NCI-H1694 (cell line): Measurements from ENCODE around the gene FBXL16.
"Not testable (repeated sequence)": the region's sequence is repeated elsewhere in the genome, so short reads cannot be mapped to it uniquely, and the experiment has no call there.

Experiments used
- DNase-seq: peaks from one replicate; lab custom pipeline; 2025; lab: John Stamatoyannopoulos, UW

Gene FBXL16

GRCh38 chr16:709566-710499, 4.2 kb upstream of the FBXL16 start:
- peak; percentile 85 for DNase-seq

DNA sequence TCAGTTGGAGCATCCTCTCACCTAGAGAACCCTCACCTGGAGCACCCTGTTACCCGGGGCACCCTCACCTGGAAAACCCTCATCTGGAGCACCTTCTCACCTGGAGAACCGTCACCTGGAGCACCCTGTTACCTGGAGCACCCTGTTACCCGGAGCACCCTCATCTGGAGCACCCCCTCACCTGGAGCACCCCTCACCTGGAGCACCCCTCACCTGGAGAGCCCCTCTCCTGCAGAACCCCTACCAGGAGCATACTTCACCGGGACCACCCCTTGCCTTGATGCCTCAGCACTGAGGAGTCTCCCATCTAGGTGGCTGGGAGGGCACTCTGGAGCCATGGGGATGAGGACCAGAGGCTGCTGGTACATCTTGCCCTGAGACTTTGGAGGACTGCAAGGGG, 3.4 kb upstream of the FBXL16 start:
- no peak for DNase-seq

- no peak for DNase-seq
Measured at GRCh38 chr16:708019-708418, 2.4 kb upstream of the FBXL16 start.

DNA sequence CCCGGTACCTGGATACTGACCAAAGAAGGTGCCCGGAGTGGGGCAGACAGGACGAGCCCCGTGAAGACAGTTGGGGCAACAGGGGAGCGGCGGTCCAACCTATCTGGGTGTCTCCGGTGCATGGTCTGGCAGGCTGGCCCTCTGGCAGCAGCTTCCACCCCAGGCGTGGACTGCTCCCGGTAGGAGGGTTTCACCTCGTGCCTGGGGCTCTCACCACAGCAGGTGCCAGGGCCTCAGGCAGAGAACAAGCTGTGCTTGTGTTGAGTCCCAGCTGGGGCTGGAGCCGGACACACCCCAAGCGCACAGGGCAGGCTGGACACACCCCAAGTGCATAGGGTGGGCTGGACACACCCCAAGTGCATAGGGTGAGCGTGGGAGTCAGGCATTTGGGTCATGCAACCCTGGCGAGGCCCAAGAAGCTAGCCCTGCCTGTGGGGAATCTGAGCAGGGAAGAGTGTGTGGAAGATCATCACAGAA, 1.5 kb upstream of the FBXL16 start:
- no peak for DNase-seq

GRCh38 chr16:706189-707061, 824 bp upstream of the FBXL16 start:
- no peak for DNase-seq

DNA sequence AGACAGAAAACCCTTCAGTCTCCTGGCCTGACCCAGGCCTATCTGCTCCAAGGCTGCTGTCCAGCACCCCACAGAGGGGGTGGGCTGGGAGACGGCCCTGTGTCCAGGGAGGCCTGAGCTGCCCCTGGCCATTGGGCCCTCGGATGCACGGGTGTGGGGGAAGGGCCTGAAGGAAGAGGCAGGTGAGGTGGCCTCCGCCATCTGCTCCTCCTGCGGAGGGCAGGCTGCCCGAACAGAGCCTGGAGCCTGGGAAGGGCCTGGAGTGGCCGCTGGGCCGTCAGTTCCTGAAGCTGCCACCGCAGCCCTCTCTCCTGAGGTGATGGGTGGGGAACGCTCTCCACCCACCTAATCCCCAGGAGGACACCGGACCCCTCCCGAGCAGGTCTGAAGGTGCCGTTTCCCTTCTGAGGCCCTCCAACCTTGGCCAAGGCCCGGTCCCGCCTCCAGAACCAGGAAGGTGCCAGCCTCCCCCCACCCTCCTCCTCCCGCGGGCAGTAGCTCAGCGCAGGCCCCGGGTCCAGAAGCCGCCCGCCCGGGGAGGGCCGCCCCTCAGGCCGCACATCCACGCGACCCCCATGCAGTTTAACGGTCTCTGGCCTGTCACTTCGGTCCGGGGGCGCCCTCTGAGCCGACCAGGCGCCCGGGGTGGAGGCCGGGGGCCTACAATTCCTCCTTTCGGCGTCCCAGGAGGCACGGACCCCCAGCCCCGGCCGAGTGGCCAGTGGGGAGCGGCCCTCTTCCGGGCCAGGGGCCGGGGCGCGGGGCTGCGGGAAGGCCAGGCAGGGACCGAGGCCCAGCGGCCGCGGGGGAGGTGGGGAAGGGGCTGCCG, 835 bp downstream of the FBXL16 start:
- no peak for DNase-seq

- DNase-seq, result no peak
Measured at GRCh38 chr16:704047-704446, 1.6 kb downstream of the FBXL16 start.

- no peak for DNase-seq
Measured at GRCh38 chr16:703406-703805, 2.2 kb downstream of the FBXL16 start.

DNA sequence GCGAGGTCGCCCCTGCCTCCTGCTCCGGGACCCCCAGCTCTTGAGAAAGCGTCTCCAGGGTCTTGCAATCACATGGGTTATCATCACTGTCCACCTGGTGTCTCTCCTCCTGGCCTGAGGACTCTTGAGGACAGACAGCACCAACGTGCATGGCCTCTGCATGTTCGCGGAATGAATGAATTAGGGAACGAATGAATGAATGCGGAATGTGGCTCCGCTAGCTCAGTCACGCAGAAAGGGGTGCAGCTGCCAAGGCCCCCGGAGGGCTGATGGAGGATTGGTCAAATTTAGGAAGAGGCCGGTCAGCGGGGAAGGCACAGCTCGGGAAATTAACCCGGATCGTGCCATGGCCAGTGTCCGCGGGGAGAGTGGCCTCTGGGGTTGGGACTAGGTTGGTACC, 3.3 kb downstream of the FBXL16 start:
- DNase-seq, result no peak

DNA sequence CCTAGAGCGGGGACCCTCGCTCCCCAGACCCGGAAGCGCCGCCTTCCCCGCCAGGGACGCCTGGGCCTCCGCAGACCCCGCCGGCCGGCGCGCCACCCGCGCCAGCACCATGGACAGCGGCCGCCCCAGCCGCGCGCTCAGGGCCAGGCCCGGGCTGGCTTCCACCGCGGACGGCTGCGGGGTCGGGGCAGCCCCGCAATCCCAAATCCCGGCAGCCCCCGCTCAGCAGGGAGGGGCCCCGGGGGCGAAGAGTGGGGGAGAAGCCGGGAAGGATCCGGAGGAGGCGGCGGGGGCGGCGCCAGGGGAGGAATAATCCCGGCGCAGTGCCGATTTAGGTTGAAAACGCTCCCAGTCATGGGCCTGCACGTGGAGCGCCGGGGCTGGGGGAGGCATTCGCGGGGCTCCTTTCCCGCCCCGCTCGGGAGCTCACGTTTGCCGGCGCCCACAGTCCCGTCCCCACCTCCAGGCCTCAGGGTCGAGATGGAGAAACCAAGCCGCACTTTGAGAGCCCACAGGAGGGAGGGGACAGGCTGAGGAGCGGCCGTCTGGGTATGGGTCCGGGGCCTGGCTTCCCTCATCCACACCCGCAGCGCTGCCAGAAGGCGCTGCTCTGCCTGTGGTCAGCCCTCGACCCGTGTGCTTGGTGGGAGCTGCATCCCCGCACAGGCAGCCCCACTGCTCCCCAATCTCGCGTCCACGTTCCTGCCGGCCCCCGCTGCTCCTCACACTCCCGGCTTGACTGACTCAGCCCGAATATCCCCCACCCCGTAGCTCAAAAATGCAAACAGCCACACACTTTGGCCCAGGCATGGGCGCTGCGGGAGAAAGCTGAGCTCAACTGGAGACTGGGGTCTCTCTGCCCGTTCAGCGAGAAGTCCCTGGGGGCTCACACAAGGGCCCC, 4.7 kb downstream of the FBXL16 start:
- DNase-seq, result no peak

DNA sequence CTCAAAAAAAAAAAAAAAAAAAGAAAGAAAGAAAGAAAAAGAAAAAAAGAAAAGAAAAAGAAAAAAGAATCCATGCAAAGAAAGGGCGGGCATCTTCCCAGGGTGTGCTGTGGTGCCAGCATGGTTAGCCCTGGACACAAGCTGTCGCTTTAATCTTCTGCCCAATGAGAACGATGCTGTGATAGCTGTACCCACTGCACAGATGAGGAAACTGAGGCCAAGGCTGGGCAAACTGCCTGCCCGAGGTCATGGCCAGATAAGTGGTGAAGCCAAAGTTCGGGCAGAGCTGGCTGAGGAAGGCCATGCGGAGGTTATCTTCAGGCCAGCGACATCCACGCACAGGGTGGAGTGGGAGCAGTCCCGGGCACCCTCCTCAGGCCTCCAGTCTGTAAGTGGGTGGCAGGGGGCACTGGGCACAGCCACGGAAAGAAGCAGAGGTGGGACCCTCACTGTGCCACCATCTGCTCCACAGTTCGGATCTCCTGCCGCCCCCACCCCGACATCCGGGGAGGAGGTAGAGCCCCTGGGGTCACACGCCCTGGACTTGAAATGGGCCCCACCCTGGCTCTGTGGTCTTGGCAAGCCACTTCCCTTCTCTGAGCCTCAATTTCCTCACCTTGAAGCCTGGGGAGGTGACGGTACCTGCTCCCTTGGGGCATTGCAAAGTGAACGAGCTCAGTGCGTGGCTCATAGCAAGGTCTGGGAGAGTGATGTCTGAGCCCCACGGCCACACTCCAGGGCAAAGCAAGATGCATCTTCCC, 6.5 kb downstream of the FBXL16 start:
- DNase-seq, result no peak

GRCh38 chr16:695355-696089, 10.1 kb downstream of the FBXL16 start:
- no peak for DNase-seq

DNA sequence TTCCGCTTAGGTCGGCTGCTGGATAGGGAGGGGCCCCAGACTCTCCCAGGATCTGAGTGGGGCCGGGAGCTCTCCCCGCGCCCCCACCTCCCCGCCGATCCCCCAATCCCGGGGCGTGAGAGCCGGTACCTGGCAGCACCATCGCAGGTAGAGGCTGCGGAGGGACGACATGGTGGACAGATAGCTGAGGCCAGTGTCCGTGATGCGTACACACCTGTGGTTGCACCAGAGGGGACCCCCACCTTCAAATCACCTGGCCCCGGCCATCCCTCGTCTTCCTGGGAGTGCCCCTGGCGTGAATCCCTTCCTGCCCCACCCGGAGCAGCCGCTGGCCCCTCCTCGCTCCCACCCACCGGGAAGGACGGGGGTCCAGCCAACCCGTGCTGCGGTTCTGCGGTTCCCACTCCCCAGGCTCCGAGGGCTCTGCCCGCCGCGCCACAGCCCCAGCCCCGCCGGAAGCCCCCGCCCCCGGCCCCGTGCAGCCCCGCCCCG, 10.7 kb downstream of the FBXL16 start:
- DNase-seq, result no peak

DNA sequence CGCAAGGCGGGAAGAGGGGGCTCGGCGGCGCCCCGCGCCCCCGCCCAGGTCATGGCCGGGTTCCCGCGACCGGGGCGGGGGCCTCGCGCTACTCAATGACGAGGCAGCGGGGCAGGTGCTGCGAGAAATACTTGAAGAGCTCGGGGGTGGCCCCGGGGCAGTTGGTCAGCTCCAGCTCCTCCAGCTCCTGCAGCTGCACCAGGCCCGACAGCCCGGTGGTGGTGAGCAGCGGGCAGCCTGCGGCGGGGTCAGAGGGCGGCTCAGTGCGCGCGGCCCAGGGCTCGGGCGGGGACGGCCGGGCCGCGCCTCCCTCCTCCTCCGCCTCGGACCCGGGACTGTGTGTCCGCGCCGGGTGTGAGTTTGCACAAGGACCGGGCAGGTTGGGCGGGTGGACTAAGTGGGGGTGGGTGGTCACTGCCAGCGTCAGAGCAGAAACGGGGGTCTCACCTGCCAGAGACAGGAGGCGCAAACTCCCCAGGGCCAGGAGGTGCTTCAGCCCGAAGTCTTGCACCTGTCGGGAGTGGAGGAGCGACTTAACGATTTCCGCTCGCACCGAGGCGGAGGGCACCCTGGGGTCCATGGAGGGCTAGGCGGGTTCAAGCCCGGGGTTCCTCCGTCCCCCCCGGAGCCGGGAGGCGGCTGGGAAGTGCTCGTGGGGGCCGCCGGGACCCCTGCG, 11.3 kb downstream of the FBXL16 start:
- DNase-seq, result no peak

GRCh38 chr16:693766-694165, 11.8 kb downstream of the FBXL16 start:
- DNase-seq, result no peak

- DNase-seq, result no peak
Measured at GRCh38 chr16:693364-693763, 12.2 kb downstream of the FBXL16 start.

DNA sequence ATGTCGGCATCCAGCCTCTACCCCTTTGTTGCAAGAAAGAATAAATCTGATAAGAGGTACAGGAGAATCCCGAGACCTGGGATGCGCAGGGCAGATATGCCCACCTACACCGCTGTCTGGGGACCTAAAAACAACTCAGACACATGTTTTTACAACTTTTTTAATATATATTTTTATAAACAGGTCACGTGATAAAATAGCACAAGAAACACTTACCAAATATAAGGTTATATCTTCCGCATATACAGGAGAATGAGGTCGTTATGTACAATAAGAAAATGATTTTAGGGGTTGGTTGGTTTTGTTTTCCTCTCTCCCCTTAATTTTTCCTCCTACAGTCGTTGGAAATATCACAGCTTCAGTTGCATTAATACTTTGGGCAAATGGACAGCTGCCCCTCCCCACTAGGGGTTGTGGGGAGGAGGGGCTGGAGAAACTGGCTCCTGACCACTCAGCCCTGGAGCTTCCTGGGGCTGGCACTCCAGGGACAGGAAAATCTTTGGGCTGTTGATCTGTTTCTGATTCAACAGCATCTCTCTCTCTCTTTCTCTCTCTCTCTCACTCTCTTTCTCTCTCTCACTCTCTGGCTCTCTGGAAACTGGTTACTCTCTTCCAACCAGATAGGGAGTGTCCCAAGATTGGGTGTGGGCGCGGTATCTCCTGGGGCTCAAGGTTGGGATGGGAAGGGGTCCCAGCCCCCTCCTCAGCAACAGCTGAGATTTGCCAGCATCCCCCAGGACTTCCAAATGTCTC, 13.1 kb downstream of the FBXL16 start:
- DNase-seq, result no peak

DNA sequence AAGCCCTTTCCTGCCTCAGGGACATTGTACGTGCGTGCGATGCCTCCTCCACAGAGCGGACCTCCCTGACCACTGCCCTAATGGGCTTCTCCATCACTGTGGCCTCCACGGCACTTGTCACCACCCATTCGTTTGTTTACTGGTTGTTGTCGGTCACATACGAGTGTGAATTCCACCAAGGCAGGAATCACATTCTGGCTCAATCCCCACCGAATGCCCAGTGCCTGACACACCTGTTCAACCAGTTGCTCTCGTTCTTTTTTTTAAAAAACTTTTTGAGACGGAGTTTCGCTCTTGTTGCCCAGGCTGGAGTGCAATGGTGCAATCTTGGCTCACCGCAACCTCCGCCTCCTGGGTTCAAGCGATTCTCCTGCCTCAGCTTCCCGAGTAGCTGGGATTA, 14.4 kb downstream of the FBXL16 start:
- DNase-seq, result not testable (repeated sequence)
